ENCODE data around the gene RER1.

RER1 gene

GRCh38 chr1:2452201-2452931 is 60.7 kb downstream of the RER1 start:
- Histone ChIP-seq H3K4me3 (IDR thresholded peaks at IDR 0.05; ENCODE audit: insufficient read depth, low read depth, low read length) (no peak overlapping the region), H4K20me1 (ENCODE audit: insufficient read depth) (no peaks in the 10 kb centered on the region), H3K4me2 (no peak overlapping the region), H2AFZ (ENCODE audit: low read depth) (no peak overlapping the region), H3K36me3 (ENCODE audit: insufficient read depth) (no peaks in the 10 kb centered on the region), H3K27ac (no peak overlapping the region), H3K4me1 (ENCODE audit: low read depth, poor library complexity, severe bottlenecking) (no peaks in the 10 kb centered on the region), H3K79me2 (ENCODE audit: insufficient read depth, low read depth) (no peaks in the 10 kb centered on the region), H3K9ac (no peak overlapping the region), H3K27me3 (ENCODE audit: insufficient read depth, low read depth) (peaks cover 93% of the 10 kb centered on the region)
- TF ChIP-seq CTCF (conservative IDR thresholded peaks at IDR 0.05; ENCODE audit: low read depth, low read length) = no peak

GRCh38 chr1:2452932-2453315 is 61.3 kb downstream of the RER1 start:
- no peak for TF ChIP-seq CTCF (conservative IDR thresholded peaks at IDR 0.05; ENCODE audit: low read depth, low read length)
- H3K27ac ChIP-seq = no peak overlapping the region
- H3K79me2 ChIP-seq (ENCODE audit: insufficient read depth, low read depth) = no peaks in the 10 kb centered on the region
- H2AFZ ChIP-seq (ENCODE audit: low read depth) = no peak overlapping the region
- H3K36me3 ChIP-seq (ENCODE audit: insufficient read depth) = no peaks in the 10 kb centered on the region
- H3K4me3 ChIP-seq (IDR thresholded peaks at IDR 0.05; ENCODE audit: insufficient read depth, low read depth, low read length) = no peak overlapping the region
- no peak overlapping the region for H3K9ac ChIP-seq
- no peaks in the 10 kb centered on the region for H4K20me1 ChIP-seq (ENCODE audit: insufficient read depth)
- no peaks in the 10 kb centered on the region for H3K4me1 ChIP-seq (ENCODE audit: low read depth, poor library complexity, severe bottlenecking)
- H3K4me2 ChIP-seq = no peak overlapping the region
- peaks cover 93% of the 10 kb centered on the region for H3K27me3 ChIP-seq (ENCODE audit: insufficient read depth, low read depth)

GRCh38 chr1:2454227-2454626 is 62.6 kb downstream of the RER1 start:
- Histone ChIP-seq H3K27ac (no peak overlapping the region), H3K79me2 (ENCODE audit: insufficient read depth, low read depth) (no peaks in the 10 kb centered on the region), H4K20me1 (ENCODE audit: insufficient read depth) (no peaks in the 10 kb centered on the region), H3K4me1 (ENCODE audit: low read depth, poor library complexity, severe bottlenecking) (no peaks in the 10 kb centered on the region), H3K36me3 (ENCODE audit: insufficient read depth) (no peaks in the 10 kb centered on the region), H3K4me2 (no peak overlapping the region), H2AFZ (ENCODE audit: low read depth) (no peak overlapping the region), H3K27me3 (ENCODE audit: insufficient read depth, low read depth) (peaks cover 92% of the 10 kb centered on the region), H3K4me3 (IDR thresholded peaks at IDR 0.05; ENCODE audit: insufficient read depth, low read depth, low read length) (no peak overlapping the region), H3K9ac (no peak overlapping the region)
- TF ChIP-seq CTCF (conservative IDR thresholded peaks at IDR 0.05; ENCODE audit: low read depth, low read length) = no peak
